Hepatocyte (in vitro differentiated cells): Measurements from ENCODE around the gene CAD. TPM values are rescaled to one million over a fixed set of nuclear protein-coding genes. Genes with fewer than 3 reads are reported as not detected.
A peak's percentile ranks its signal among the peaks of the same experiment; 100 is the strongest.

ENCODE experiments used
- DNase-seq: peaks from one replicate; pipeline ENCODE4 v3.0.0-alpha.2; 2016; ENCODE audit warnings: low spot score
- H2AFZ ChIP-seq: fragments of 200-600 bp; sonication (generic); 2 replicates; pipeline ENCODE4 v1.6.0; 2016; ENCODE audit warnings: antibody characterized with exemption, mild to moderate bottlenecking
- H3K27ac ChIP-seq: fragments of 200-600 bp; sonication (generic); 2 replicates; pipeline ENCODE4 v1.5.1; 2016; ENCODE audit warnings: mild to moderate bottlenecking
- H3K27me3 ChIP-seq: fragments of 200-600 bp; sonication (generic); 2 replicates; pipeline ENCODE4 v1.6.1; 2016
- H3K36me3 ChIP-seq: fragments of 200-600 bp; sonication (generic); replicated peaks from 2 replicates; pipeline ENCODE4 v1.5.1; 2016; ENCODE audit warnings: low read depth; ENCODE audit not compliant: insufficient read depth
- H3K4me1 ChIP-seq: fragments of 200-600 bp; sonication (generic); 2 replicates; pipeline ENCODE4 v1.5.1; 2016; ENCODE audit warnings: mild to moderate bottlenecking, moderate library complexity; ENCODE audit not compliant: insufficient read depth
- H3K4me2 ChIP-seq: fragments of 200-600 bp; sonication (generic); 2 replicates; pipeline ENCODE4 v1.6.0; 2016
- H3K4me3 ChIP-seq: fragments of 200-600 bp; sonication (generic); 2 replicates; pipeline ENCODE4 v1.5.1; 2016; ENCODE audit warnings: mild to moderate bottlenecking
- H3K79me2 ChIP-seq: fragments of 200-600 bp; sonication (generic); 2 replicates; pipeline ENCODE4 v1.6.0; 2017; ENCODE audit warnings: mild to moderate bottlenecking
- H3K9me2 ChIP-seq: fragments of 200-600 bp; sonication (generic); replicated peaks from 2 replicates; pipeline ENCODE4 v1.6.0; 2017; ENCODE audit warnings: mild to moderate bottlenecking; ENCODE audit not compliant: insufficient read depth
- H3K9me3 ChIP-seq: fragments of 200-600 bp; sonication (generic); 2 replicates; pipeline ENCODE4 v1.5.1; 2016; ENCODE audit warnings: low read depth, mild to moderate bottlenecking
- H4K20me1 ChIP-seq: fragments of 200-600 bp; sonication (generic); 2 replicates; pipeline ENCODE4 v1.6.0; 2016; ENCODE audit warnings: mild to moderate bottlenecking; ENCODE audit not compliant: insufficient read depth, poor library complexity, severe bottlenecking
- EZH2 ChIP-seq: fragments of 200-600 bp; sonication (generic); IDR thresholded peaks from 2 replicates; pipeline ENCODE4 v1.6.1; 2016; ENCODE audit warnings: antibody characterized with exemption, mild to moderate bottlenecking, borderline replicate concordance
- EZH2phosphoT487 ChIP-seq: fragments of 200-600 bp; sonication (generic); IDR thresholded peaks from one replicate; pipeline ENCODE4 v1.6.1; 2018; ENCODE audit warnings: antibody characterized with exemption, mild to moderate bottlenecking, low read depth, moderate library complexity; ENCODE audit not compliant: unreplicated experiment, severe bottlenecking
- WGBS: methylation state at CpG from one replicate; pipeline ENCODE4 v1.1.6; 2016; ENCODE audit warnings: low lambda C conversion rate; ENCODE audit errors: missing lambda C conversion rate; 5-methylcytosine and 5-hydroxymethylcytosine counted together
- polyA plus RNA-seq: library from polyadenylated mRNA; unstranded; fragments of >200 nt; fragmentation: Nextera tagmentation; extraction: Ambion mirVana; gene quantifications from 2 replicates; pipeline ENCODE4 v1.2.1, GENCODE V29; 2016
- total RNA-seq: library from RNA; depleted of rRNA; stranded (reverse); fragments of >200 nt; gene quantifications from 2 replicates; pipeline ENCODE4 v1.2.3, GENCODE V29; 2014
- TF ChIP-seq, protein P1 (sequence below): fragments of 200-600 bp; sonication (generic); IDR thresholded peaks from 2 replicates; pipeline ENCODE4 v1.5.1; 2016; ENCODE audit warnings: antibody characterized with exemption, mild to moderate bottlenecking; ENCODE audit not compliant: poor library complexity

The CAD gene
- 13.2 and 16.6 TPM in 2 replicates for total RNA-seq
- polyA plus RNA-seq = 20.7 TPM in 2 replicates

DNA sequence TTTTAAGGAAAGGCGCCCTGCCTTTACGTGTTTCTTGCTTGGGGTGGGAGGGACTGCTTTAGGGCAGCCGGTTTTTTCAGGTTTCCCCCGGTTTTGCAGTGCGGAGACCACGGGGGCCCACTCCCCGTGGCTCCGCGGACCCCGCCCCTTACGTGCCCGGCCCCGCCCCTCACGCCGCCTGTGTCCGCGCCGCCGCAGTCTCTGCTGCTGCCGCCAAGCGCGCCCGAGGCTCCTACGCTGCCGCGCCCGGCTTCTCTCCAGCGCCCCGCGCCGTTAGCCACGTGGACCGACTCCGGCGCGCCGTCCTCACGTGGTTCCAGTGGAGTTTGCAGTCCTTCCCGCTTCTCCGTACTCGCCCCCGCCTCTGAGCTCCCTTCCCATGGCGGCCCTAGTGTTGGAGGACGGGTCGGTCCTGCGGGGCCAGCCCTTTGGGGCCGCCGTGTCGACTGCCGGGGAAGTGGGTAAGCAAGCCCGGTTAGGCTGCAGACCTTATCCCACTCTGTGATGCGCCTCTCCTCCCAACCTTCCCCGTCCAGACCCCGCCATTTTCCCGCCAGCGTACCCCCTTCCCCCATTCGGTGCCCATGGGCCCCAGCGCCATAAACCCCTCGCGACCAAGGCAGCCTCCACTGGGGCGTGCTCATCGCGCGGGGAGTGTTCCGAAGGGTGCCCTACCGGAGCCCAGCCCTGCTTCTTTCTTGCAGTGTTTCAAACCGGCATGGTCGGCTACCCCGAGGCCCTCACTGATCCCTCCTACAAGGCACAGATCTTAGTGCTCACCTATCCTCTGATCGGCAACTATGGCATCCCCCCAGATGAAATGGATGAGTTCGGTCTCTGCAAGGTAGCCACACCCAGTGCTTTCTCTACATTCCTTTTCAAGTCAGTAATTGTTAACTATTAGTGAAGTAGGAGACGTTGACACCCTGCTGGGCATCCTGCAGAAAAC, at the start of gene CAD:
TSS of gene CAD (plus strand) at position 197 of the 949 bp plus-strand sequence. CDS start at position 380, 183 bp downstream.
- H3K4me3 ChIP-seq = peak within 1 kb of the TSS; percentile 37
- peak within 1 kb of the TSS; percentile 57 for H2AFZ ChIP-seq
- WGBS = 2% methylated on average over 66 of the region's 72 CpGs
- peak within 1 kb of the TSS; percentile 93 for H3K4me2 ChIP-seq
- peaks cover 19% of the 10 kb centered on the region for H3K4me1 ChIP-seq
- no peaks in the 10 kb centered on the region for H3K9me3 ChIP-seq
- peaks cover 35% of the 10 kb centered on the region for H3K79me2 ChIP-seq
- H4K20me1 ChIP-seq = no peaks in the 10 kb centered on the region
- no peaks in the 10 kb centered on the region for H3K9me2 ChIP-seq
- peak within 1 kb of the TSS; percentile 91 for H3K27ac ChIP-seq
- peak; percentile 97 for DNase-seq
- no peak for TF ChIP-seq EZH2phosphoT487
- TF ChIP-seq, protein P1, sequence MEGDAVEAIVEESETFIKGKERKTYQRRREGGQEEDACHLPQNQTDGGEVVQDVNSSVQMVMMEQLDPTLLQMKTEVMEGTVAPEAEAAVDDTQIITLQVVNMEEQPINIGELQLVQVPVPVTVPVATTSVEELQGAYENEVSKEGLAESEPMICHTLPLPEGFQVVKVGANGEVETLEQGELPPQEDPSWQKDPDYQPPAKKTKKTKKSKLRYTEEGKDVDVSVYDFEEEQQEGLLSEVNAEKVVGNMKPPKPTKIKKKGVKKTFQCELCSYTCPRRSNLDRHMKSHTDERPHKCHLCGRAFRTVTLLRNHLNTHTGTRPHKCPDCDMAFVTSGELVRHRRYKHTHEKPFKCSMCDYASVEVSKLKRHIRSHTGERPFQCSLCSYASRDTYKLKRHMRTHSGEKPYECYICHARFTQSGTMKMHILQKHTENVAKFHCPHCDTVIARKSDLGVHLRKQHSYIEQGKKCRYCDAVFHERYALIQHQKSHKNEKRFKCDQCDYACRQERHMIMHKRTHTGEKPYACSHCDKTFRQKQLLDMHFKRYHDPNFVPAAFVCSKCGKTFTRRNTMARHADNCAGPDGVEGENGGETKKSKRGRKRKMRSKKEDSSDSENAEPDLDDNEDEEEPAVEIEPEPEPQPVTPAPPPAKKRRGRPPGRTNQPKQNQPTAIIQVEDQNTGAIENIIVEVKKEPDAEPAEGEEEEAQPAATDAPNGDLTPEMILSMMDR = peak; percentile 16
- no peaks in the 10 kb centered on the region for H3K36me3 ChIP-seq
- no peaks in the 10 kb centered on the region for H3K27me3 ChIP-seq

DNA sequence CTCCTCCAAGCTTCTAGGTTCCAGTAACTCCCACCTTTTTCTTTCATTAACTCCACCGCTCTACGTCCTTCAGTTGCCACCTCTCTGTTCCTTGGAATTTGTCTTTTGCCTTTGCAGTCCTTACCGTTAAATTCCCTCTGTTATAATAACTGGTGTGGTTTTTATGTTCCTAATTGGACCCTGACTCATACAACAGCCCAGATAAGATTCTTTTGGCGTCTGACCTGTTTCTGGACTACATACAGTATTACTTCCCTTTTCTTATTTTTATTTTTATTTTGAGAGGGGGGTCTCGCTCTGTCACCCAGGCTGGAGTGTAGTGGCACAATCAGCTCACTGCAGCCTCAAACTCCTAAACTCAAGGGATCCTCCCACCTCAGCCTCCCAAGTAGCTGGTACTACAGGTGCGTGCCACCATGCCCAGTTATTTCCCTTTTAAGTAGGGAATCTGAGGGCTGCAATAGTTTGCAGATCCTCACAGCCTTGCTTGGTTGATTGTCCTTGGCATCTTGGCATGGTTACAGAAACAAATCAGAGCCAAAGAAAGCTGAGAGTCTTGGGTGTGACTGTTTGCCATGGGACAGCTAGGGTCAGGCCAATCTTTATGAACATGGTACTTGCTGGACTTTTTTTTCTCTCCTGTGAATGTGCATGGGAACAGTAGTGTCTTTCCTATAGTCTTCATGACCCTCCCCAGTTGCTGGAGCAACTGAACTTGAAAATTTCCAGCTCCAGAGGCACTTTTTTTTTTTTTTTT, 46.4 kb upstream of the CAD start:
- Histone ChIP-seq H3K36me3 (no peaks in the 10 kb centered on the region), H3K27ac (no peak overlapping the region), H3K79me2 (no peaks in the 10 kb centered on the region), H3K27me3 (peaks cover 8% of the 10 kb centered on the region), H3K4me3 (no peak overlapping the region), H3K9me2 (no peaks in the 10 kb centered on the region), H3K4me1 (no peaks in the 10 kb centered on the region), H3K4me2 (no peak overlapping the region), H4K20me1 (no peaks in the 10 kb centered on the region), H2AFZ (no peak overlapping the region), H3K9me3 (no peaks in the 10 kb centered on the region)
- WGBS = 79% methylated on average over 6 of the region's 6 CpGs
- DNase-seq = no peak
- no peak for TF ChIP-seq EZH2
- TF ChIP-seq, protein P1 = no peak
- no peak for TF ChIP-seq EZH2phosphoT487

DNA sequence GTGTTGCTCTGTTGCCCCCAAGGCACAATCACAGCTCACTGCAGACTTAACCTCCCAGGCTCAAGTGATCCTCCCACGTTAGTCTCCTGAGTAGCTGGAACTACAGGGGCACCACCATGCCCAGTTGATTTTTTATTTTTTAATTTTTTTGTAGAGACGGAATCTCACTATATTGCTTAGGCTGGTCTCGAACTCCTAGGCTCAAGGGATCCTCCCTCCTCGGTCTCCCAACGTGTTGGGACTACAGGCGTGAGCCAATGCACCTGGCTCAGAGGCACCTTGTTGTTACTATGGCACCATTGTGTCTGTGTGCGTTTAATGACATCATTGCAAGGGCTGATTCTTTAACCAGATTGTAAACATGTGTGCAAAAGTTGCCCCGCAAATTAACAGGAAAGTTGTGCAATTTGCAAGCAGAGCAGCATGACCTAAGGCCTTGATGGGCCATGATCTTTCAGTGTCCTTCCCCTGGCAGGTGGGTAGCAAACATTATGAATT, 45.8 kb upstream of the CAD start:
- 63% methylated on average over 8 of the region's 8 CpGs for WGBS
- peaks cover 8% of the 10 kb centered on the region for H3K27me3 ChIP-seq
- no peak overlapping the region for H3K4me3 ChIP-seq
- no peaks in the 10 kb centered on the region for H4K20me1 ChIP-seq
- no peaks in the 10 kb centered on the region for H3K9me3 ChIP-seq
- TF ChIP-seq EZH2 (no peak), EZH2phosphoT487 (no peak)
- TF ChIP-seq, protein P1 = no peak
- H2AFZ ChIP-seq = no peak overlapping the region
- no peak overlapping the region for H3K4me2 ChIP-seq
- no peaks in the 10 kb centered on the region for H3K36me3 ChIP-seq
- H3K9me2 ChIP-seq = no peaks in the 10 kb centered on the region
- no peaks in the 10 kb centered on the region for H3K79me2 ChIP-seq
- peak; percentile 32 for DNase-seq
- no peak overlapping the region for H3K27ac ChIP-seq
- H3K4me1 ChIP-seq = no peaks in the 10 kb centered on the region
